ENCODE data around the gene HLA-DQA1.
"Not testable (repeated sequence)": the region's sequence is repeated elsewhere in the genome, so short reads cannot be mapped to it uniquely, and the experiment has no call there.

The HLA-DQA1 gene

DNA sequence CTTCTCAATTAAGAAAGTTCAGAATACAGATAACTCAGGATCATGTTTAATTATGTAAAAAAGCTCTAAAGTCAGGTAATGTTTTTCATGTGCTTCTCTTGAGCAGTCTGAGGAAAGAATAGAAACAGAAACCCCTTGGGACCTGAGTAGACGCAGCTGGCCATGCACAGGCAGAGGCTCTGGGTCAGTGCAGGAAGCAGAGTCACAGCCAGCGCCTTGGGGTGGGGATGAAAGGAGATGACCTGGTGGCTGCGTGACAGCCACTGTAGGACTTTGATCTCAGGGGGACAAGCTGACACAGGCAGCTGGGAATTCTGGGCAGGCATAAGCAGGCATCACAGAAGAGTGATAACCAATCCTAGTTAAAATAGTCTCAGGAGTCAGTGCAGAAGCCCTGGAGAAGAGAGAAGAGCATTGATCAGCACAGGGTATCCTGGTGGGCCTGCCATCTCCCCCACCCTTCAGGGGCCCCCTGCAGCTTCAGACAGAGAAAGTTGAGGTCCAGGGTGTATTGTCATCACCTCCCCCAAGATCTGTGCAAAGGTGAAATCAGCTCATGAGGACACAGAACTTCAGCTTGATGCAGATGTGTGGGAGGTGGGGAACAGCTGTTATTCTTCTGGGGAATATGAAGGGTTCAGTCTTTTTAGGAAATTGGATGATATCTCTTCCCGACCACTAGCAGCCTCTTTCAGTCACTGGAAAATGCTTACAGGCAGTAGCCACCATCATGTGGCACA, 22.8 kb downstream of the HLA-DQA1 start:
- DNase-seq = no peak

DNA sequence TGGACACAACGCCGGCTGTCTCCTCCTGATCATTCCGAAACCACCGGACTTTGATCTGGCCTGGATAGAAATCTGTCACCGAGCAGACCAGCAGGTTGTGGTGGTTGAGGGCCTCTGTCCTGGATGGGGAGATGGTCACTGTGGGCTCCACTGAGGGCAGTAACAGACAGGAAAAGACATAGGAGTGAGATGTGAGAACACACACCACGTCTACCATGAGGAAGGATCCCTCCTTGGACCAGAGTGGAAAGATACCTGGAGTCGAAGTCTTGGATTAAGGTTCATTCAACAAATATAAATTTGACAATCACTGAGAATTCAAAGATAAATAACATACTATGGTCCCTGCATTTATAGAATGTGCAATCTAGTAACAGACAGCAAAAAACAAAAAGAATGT, 24.9 kb downstream of the HLA-DQA1 start:
- DNase-seq = no peak

DNA sequence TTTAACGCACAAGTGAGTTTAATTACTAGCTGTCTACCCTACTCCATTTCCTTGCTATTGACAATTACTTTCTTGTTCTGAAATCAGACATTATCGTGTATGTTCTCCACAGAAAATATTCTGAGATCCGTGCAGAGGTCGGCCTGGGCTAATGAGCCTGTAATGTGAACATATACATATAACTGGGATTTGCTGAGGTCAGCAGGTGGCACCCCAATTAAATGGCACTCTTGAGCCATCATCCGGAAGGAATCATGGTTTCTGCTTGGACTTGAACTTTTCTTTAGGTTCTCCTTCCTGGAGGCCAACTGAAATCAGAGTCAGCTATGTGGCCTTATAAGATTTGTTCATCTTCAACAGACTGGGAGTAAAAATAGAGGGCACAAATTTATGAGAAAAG, 25.6 kb downstream of the HLA-DQA1 start:
- DNase-seq = no peak

DNA sequence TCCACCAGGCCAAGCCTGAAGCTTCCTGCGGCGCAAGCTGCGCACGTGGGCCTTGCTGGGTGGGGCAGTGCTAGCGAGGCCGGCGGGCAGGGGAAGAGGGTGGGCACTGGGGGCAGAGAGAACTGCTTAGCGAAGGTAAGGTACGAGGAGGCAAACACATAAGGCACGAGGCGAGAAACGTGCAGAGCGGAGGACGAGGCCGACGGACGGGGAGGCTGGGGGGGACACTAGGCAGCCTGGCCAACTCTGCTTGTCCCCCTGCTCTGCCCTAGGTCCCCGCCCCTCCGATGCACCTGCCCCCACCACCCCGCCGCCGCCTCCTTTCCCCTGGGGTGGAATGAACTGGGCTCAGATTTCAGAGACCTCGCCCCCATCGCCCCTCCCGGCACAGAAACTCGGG, 27.1 kb downstream of the HLA-DQA1 start:
- no peak for DNase-seq

DNA sequence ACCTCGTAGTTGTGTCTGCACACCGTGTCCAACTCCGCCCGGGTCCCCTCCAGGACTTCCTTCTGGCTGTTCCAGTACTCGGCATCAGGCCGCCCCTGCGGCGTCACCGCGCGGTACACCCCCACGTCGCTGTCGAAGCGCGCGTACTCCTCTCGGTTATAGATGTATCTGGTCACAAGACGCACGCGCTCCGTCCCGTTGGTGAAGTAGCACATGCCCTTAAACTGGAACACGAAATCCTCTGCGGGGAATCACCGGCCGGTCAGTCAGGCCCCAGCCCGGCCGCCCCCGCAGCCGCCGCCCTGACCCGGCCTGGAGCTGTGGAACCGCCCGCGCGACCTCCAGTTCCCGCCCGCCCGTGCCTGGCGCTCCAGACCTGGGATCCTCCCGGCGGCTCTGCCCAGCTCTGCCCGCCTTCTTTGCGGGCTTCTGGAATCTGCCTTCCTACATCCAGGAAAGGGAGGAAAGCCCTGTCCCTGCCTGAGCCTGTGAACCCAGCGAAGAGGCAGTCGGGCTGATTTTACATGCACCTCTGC, 27.7 kb downstream of the HLA-DQA1 start:
- DNase-seq = peak; percentile 89

GRCh38 chr6:32665661-32666060, 28.5 kb downstream of the HLA-DQA1 start:
- peak; percentile 29 for DNase-seq

GRCh38 chr6:32666420-32667300, 29.5 kb downstream of the HLA-DQA1 start, which contains the start of gene HLA-DQB1:
TSS of gene HLA-DQB1 (minus strand) at chr6:32666657. CDS start at chr6:32666607, 50 bp downstream.
- peak; percentile 83 for DNase-seq

DNA sequence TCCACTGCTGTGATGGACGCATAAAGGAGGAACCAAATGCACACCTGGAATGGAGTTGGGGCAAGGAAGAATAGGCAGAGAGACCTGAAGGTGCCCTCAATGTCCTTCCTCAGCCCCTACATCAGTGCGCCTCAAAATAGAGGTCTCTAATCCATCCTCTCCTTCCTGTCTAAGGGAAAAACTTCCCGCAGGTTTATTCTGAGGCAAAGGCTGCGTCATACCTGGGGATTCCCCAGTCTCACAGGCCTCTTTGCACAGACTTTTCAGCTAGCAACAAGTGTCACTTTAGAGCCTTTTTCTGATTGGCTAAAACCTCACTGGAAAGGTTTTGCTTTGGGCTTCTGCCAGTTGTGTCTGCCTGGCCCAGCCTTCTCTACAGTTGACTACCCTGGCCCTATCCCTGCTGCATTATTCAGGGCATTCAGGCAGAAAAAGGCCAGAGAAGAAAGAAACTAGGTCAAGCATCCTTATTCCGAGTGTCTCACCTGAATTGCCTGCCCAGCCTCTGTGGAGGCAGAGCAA, 31.1 kb downstream of the HLA-DQA1 start:
- peak; percentile 91 for DNase-seq

GRCh38 chr6:32669240-32669639, 32.0 kb downstream of the HLA-DQA1 start:
- DNase-seq = no peak

GRCh38 chr6:32669893-32670292, 32.7 kb downstream of the HLA-DQA1 start:
- DNase-seq = no peak

DNA sequence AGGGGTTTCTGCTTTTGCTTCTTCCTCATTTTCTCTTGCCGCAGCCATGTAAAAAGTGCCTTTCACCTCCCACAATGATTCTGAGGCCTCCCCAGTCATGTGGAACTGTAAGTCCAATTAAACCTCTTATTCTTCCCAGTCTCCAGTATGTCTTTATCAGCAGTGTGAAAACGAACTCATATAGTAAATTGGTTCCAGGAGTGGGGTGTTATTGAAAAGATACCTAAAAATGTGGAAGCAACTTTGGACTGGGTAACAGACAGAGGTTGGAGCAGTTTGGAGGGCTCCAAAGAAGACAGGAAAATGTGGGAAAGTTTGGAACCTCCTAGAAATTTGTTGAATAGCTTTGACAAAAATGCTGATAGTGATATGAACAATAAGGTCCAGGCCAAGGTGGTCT, 34.7 kb downstream of the HLA-DQA1 start:
- DNase-seq = not testable (repeated sequence)

DNA sequence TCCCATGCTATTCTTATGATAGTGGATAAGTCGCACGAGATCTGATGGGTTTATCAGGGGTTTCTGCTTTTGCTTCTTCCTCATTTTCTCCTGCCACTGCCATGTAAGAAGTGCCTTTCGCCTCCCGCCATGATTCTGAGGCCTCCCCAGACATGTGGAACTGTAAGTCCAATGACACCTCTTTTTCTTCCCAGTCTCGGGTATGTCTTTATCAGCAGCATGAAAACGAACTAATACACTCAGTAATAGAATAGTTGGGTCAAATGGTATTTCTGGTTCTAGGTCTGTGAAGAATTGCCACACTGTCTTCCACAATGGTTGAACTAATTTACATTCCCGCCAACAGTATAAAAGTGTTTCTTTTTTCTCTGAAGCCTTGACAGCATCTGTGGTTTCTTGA, 36.9 kb downstream of the HLA-DQA1 start:
- not testable (repeated sequence) for DNase-seq

GRCh38 chr6:32679492-32679891, 42.3 kb downstream of the HLA-DQA1 start:
- no peak for DNase-seq

DNA sequence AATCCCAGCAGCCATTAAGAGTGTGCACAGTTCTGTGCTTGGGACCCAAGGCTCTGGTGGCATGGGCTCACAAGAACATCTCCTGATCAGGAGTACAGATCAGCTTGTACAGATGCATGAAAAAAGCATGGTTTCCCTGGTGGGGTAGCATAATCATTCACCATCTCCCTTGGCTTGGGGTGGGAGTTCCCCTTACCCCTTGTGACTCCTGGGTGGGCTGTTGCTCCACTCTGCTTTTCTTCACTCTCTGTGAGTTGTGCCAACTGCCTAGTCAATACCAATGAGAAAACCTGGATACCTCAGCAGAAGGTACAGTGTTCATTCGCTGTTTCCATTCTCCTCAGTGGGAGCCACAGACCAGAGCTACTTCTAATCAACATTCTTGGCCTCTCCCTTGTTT, 42.8 kb downstream of the HLA-DQA1 start:
- no peak for DNase-seq

DNA sequence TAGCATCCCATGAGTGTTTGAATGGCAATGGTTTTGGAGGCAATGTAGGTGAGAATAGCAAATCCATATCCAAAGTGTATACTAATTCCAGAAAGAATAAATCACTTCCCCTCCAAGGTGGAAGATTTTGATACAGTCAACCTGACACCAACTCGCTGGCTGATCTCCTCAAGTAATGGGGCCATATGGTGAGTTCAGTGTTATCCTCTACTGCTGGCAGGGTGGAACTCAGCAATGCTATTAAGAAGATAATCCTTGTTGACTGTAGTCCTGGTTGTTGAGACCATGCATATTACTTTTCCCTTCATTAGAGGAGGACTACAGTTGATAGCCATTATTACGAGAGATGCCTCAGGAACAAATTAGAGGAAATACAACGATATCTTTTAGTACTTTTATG, 47.0 kb downstream of the HLA-DQA1 start:
- no peak for DNase-seq

DNA sequence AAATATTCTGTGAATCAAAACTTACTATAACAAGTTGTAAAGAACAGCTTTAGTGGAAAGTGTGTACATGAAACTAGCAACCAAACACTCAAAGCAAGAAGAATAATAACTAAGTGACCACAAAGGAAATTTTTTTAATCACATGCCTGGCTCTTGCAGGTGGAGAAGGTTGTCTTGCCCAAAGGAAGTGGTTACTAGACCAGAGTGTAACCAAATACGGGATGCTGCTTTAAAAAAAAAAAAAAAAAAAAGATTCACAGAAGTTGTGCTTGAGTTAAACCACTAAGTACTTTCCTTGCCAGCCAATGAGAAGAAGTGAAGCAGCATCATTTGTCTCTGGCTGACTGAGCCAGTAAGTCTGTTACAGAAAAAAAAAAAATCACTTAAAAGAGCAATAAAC, 48.4 kb downstream of the HLA-DQA1 start:
- peak; percentile 68 for DNase-seq

DNA sequence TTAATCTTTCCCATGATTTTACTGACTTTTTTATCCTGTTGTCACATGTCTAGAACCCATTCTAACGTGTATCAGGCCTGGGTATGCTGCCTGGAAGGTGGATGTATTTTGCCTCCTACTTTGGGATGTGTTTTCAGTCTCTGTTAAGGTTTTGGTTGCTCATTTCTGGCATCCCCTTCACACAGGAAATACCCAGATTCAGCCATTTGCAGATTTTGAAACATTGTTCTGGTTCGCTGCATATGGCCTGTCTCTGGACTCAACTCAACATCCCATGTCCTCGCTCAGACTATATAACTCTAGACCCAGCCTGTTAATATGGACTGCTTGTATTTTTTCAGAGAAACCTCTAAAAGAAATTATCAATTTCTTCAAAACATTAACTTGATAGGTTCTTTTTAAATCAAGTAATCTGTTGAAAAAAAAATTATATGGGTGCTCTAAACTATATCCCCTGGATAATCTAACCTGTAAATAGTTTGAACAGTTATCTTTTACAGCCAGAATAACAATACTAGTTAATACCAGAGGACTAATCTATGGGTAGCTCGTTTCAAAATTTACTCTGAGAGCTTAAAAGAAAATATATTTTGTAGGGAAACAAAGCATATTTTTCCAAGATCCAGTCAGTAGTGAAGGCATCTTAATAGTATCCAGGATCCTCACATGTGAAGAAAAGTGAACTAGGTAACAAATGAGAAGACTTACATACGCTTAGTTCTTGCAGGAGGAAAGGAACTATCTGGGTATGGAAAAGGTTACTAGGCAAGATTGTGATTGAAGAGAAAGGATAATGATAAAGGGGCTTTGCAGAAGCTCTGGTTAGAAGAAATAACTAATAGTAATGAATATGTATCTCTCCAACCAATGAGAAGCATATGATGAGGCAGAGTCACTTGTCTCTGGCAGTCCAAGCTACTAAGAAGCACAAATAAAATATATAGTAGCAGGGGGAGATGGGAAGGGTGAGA, 52.6 kb downstream of the HLA-DQA1 start:
- DNase-seq = peak; percentile 41

GRCh38 chr6:32692019-32692418, 54.8 kb downstream of the HLA-DQA1 start:
- DNase-seq = no peak

Measured in inflammatory macrophage treated with lipopolysaccharide for 4 hours (primary cell).